GM19463 (cell line): Measurements from ENCODE around the gene GPC5.
"Not testable (repeated sequence)": the region's sequence is repeated elsewhere in the genome, so short reads cannot be mapped to it uniquely, and the experiment has no call there.

ENCODE experiments used
- ATAC-seq: cut with Tn5 transposase; IDR thresholded peaks from one replicate; pipeline ENCODE4 v1.9.1; 2021; ENCODE audit warnings: mild to moderate bottlenecking, moderate library complexity; ENCODE audit not compliant: unreplicated experiment

Gene GPC5

GRCh38 chr13:91368676-91369440 is 29.6 kb upstream of the GPC5 start:
- peak; percentile 36 for ATAC-seq

DNA sequence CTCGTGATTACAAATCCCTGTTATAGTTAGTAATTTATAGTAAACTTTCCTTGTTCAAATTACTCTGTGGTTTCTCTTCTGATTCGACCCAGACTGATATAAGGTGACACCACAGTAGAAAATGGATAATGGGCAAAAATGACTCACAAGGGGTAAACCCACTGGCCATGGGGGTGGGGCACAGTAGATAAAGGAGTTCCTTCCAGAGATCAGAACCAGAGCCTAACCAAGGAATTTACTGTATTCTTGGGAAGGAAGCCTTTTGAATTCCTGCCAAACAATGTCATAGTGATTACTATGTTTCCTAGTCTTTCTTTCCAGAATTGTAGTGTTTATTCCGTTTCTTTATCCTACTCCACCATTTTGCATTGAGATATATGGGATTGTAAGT is 29.0 kb upstream of the GPC5 start:
- peak; percentile 38 for ATAC-seq

- no peak for ATAC-seq
These were observed 27.9 kb upstream of the GPC5 start for GRCh38 chr13:91370501-91370900.

GRCh38 chr13:91372911-91373310 is 25.5 kb upstream of the GPC5 start:
- ATAC-seq: no peak

DNA sequence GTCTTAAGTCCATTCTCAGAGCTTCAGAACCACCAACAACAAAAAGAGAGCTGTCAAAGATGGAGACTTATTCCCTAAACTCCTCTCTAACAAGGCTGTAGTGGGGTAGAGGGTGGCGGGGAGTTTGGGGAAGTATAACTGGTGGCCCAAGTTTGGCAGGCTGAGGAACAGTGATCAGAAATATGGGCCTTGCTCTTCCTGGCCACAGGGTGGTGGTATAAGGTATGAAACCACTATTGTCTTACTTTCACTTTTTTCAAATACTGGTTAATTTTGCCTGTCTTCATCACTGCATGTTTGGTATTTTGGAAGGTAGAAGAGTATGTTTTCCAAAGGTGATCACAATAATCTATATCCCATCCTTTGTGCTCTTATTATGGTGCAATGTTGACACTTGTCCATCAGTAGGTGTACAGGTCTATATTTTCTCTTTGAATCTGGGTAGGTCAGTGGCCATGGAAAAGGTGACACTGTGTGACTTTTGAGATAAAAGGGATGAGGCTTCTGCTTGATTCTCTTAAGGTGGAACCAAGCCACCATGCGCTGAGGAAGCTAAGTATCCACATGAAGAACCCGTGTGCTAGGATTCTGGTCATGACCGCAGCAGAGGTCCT is 23.2 kb upstream of the GPC5 start:
- ATAC-seq: peak; percentile 95

GRCh38 chr13:91381371-91381770 is 17.1 kb upstream of the GPC5 start:
- ATAC-seq: no peak

DNA sequence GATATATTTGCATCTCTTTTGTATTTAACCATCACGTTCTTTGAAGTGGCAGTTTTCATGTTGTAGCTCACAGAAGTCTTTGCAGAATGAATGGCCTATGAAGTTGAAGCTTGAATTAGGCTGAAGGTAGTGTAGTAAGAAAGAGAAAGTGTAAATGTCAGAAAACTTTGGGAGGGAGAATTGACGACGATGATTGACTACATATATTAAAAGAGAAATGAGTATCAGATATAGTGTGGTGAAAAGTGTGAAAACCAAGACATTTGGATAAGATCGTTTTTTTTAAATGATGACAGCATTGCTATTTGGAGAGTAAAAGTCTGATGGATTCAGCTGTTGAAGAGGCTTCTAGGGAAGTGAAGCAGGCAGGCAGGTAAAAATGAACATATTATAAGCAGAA is 14.6 kb upstream of the GPC5 start:
- ATAC-seq: no peak

- ATAC-seq: no peak
These were observed 13.5 kb upstream of the GPC5 start for GRCh38 chr13:91384896-91385295.

- ATAC-seq: no peak
These were observed 9.2 kb upstream of the GPC5 start for GRCh38 chr13:91389186-91389585.

GRCh38 chr13:91397595-91397994 is 826 bp upstream of the GPC5 start:
- no peak for ATAC-seq

- ATAC-seq: peak; percentile 15
These were observed 1.0 kb downstream of the GPC5 start for GRCh38 chr13:91399189-91400062.

- ATAC-seq: peak; percentile 8
These were observed 1.6 kb downstream of the GPC5 start for GRCh38 chr13:91400063-91400399.

GRCh38 chr13:91400671-91401070 is 2.2 kb downstream of the GPC5 start:
- no peak for ATAC-seq

DNA sequence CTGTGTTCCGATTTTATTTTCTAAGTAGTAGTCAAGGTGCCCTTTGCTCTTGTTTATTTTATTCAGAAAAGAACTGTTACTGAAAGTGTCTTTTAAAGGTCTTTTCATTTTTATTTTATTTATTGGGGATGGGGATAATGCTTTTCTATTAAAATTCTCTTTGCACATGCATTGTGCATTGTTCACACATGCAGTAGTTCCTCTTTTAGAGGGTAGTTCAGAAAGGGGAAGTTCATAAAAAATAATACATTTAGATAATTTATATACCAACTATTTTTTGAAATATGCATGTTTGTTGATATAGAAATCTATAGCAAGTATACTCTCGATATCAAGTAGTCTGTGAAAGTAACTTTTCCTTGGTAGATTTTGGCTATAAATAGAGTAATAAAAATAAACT is 3.5 kb downstream of the GPC5 start:
- no peak for ATAC-seq

- peak; percentile 76 for ATAC-seq
These were observed 6.8 kb downstream of the GPC5 start for GRCh38 chr13:91405240-91405639.

GRCh38 chr13:91406619-91407018 is 8.2 kb downstream of the GPC5 start:
- ATAC-seq: peak; percentile 46

GRCh38 chr13:91408971-91409370 is 10.6 kb downstream of the GPC5 start:
- no peak for ATAC-seq

- ATAC-seq: not testable (repeated sequence)
These were observed 18.2 kb downstream of the GPC5 start for GRCh38 chr13:91416579-91416978.

DNA sequence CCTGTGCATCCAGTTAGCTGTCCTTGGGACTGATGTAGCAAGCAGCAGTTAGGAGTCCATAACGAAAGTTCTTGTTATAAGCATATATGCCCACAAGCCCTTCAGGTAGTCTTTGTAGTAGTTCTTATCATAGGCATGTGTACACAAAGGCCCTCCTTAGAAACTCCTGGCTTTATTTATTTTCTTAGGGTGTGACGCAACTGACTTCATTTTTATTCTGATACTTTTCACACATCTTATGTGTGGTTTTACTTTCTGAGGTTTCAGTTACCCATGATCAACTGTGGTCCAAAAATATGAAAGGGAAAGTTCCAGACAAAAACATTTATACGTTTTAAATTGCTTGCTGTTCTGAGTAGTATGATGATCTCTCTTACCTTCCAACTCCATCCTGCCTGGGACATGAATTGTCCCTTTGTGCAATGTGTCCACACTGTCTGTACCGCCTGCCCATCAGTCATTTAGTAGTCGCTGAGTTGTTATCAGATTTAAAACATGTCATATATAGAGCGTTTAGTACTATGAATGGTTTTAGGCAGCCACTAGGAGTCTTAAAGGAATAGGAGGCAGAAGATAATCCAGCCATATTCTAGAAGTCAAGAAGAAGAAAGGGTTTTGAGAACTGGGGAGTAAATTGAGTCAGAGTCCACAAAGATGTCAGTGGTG is 19.4 kb downstream of the GPC5 start:
- peak; percentile 44 for ATAC-seq

DNA sequence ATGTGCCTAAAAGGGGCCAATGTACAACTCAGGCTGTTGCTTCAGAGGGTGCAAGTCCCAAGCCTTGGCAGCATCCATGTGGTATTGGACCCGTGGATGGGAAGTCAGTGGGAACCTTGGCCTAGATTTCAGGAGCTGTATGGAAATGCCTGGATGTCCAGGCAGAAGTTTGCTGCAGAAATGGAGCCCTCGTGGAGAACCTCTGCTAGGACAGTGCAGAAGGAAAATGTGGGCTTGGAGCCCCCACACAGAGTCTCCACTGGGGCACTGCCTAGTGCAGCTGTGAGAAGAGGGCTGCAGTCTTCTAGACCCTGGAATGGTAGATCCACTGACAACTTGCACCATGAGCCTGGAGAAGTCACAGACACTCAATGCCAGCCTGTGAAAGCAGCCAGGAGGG is 28.5 kb downstream of the GPC5 start:
- ATAC-seq: no peak

DNA sequence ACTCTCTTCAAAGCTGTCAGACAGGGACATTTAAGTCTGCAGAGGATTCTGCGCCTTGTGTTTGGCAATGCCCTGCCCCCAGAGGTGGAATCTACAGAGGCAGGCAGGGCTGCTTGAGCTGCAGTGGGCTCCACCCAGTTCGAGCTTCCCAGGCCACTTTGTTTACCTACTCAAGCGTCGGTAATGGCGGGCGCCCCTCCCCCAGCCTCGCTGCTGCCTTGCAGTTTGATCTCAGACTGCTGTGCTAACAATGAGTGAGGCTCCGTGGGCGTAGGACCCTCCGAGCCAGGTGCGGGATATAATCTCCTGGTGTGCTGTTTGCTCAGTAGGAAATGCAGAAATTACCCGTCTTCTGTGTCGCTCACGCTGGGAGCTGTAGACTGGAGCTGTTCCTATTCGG is 40.3 kb downstream of the GPC5 start:
- ATAC-seq: not testable (repeated sequence)
